ENCODE measurements around the gene RTF2. TPM values are rescaled to one million over a fixed set of nuclear protein-coding genes. Genes with fewer than 3 reads are reported as not detected.

Gene RTF2
- total RNA-seq, 1 donor from 2014 or later, result 42.4 TPM

DNA sequence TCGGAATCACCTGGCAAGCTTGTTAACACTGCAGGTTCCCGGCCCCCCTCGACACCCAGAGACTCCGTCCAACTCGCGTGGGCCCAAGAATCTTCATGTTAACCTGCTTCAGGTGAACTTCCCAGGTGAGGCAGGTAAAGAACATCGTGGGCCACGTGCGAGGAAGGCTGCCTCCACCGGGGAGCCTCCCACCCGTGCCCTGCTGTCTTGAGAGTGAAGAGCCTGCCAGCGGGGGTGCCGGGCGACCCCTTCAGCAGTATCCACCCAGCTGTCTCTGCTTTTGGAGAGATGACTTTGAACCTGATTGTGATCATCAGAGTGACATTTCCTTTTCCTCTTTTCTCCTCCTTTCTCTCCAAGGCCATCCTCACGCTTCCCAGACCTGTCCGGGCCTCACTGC lies 22.9 kb upstream of the RTF2 start:
- Histone ChIP-seq H3K27ac (no peak overlapping the region), H3K36me3 (no peaks in the 10 kb centered on the region), H3K4me1 (no peaks in the 10 kb centered on the region), H3K27me3 (no peaks in the 10 kb centered on the region), H4K20me1 (ENCODE audit: low read depth) (no peaks in the 10 kb centered on the region), H3K9ac (no peak overlapping the region), H3K4me3 (no peak overlapping the region), H2AFZ (replicated peaks) (no peak overlapping the region), H3K9me3 (ENCODE audit: low read depth) (no peaks in the 10 kb centered on the region), H3K79me2 (ENCODE audit: low read depth) (no peaks in the 10 kb centered on the region), H3K4me2 (no peak overlapping the region), H3F3A (ENCODE audit: low read depth) (no peaks in the 10 kb centered on the region)
- no peak overlapping the region for H3K27ac Mint-ChIP-seq
- H3K4me3 Mint-ChIP-seq, result no peak overlapping the region
- no peaks in the 10 kb centered on the region for H3K27me3 Mint-ChIP-seq (ENCODE audit: insufficient read depth, low read depth)
- no peaks in the 10 kb centered on the region for H3K9me3 Mint-ChIP-seq
- TF ChIP-seq, protein P1, sequence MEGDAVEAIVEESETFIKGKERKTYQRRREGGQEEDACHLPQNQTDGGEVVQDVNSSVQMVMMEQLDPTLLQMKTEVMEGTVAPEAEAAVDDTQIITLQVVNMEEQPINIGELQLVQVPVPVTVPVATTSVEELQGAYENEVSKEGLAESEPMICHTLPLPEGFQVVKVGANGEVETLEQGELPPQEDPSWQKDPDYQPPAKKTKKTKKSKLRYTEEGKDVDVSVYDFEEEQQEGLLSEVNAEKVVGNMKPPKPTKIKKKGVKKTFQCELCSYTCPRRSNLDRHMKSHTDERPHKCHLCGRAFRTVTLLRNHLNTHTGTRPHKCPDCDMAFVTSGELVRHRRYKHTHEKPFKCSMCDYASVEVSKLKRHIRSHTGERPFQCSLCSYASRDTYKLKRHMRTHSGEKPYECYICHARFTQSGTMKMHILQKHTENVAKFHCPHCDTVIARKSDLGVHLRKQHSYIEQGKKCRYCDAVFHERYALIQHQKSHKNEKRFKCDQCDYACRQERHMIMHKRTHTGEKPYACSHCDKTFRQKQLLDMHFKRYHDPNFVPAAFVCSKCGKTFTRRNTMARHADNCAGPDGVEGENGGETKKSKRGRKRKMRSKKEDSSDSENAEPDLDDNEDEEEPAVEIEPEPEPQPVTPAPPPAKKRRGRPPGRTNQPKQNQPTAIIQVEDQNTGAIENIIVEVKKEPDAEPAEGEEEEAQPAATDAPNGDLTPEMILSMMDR (IDR thresholded peaks at IDR 0.05), result no peak
- no peak for TF ChIP-seq EZH2 (IDR thresholded peaks at IDR 0.05)
- TF ChIP-seq EZH2phosphoT487 (IDR thresholded peaks at IDR 0.05), result no peak
- no peaks in the 10 kb centered on the region for H3K36me3 Mint-ChIP-seq
- peaks cover 4% of the 10 kb centered on the region for H3K4me1 Mint-ChIP-seq
- DNase-seq (ENCODE audit: low spot score), result no peak

DNA sequence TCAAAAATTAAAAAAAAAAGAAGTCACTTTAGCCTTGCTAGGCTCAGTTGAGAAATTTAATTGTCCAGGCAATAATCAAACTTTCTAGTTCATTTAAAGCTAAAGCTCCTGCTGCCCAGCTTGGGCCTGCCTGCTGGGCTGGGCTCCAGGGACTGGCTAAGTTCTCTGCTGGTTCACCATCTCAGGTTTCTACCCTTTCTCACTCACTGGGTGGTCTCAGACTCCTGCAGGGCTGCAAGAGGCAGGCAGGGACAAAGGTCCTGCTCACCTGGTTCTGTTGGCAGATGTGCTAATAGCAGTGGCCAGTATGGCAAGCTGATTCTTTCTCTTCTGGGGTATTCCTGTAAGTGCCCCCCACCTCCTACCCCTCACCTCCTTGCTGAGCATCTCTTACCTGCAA lies 21.2 kb upstream of the RTF2 start:
- H4K20me1 ChIP-seq (ENCODE audit: low read depth), result no peaks in the 10 kb centered on the region
- TF ChIP-seq EZH2phosphoT487 (IDR thresholded peaks at IDR 0.05) (no peak), EZH2 (IDR thresholded peaks at IDR 0.05) (no peak)
- TF ChIP-seq, protein P1 (IDR thresholded peaks at IDR 0.05), result no peak
- H3K27me3 ChIP-seq, result no peaks in the 10 kb centered on the region
- H3K79me2 ChIP-seq (ENCODE audit: low read depth), result no peaks in the 10 kb centered on the region
- H3K9me3 ChIP-seq (ENCODE audit: low read depth), result no peaks in the 10 kb centered on the region
- Mint-ChIP-seq H3K27ac (no peak overlapping the region), H3K27me3 (ENCODE audit: insufficient read depth, low read depth) (no peaks in the 10 kb centered on the region), H3K4me1 (peaks cover 4% of the 10 kb centered on the region), H3K4me3 (no peak overlapping the region), H3K9me3 (no peaks in the 10 kb centered on the region), H3K36me3 (no peaks in the 10 kb centered on the region)
- no peak overlapping the region for H3K4me3 ChIP-seq
- no peak overlapping the region for H2AFZ ChIP-seq (replicated peaks)
- no peak overlapping the region for H3K4me2 ChIP-seq
- H3K9ac ChIP-seq, result no peak overlapping the region
- no peaks in the 10 kb centered on the region for H3K4me1 ChIP-seq
- H3F3A ChIP-seq (ENCODE audit: low read depth), result no peaks in the 10 kb centered on the region
- no peak overlapping the region for H3K27ac ChIP-seq
- DNase-seq (ENCODE audit: low spot score), result peak; percentile 30
- H3K36me3 ChIP-seq, result no peaks in the 10 kb centered on the region

DNA sequence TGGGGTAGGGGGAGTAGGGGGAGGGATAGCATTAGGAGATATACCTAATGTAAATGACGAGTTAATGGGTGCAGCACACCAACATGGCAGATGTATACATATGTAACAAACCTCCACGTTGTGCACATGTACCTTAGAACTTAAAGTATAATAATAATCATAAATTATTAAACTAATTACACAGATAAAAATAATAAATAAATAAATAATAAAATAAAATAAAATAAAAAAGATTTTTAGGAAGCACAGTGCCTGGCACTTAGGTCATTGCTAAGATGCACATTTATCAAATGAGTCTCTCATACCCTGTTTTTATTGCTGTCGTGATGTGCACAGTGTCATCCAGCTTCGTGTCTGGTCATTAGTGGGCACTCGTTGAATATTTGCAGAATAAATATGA lies 19.0 kb upstream of the RTF2 start:
- no peak overlapping the region for H3K9ac ChIP-seq
- no peaks in the 10 kb centered on the region for H3F3A ChIP-seq (ENCODE audit: low read depth)
- H3K27ac ChIP-seq, result no peak overlapping the region
- H3K4me2 ChIP-seq, result no peak overlapping the region
- no peaks in the 10 kb centered on the region for H3K36me3 Mint-ChIP-seq
- no peak overlapping the region for H2AFZ ChIP-seq (replicated peaks)
- no peak overlapping the region for H3K4me3 Mint-ChIP-seq
- H3K4me1 ChIP-seq, result no peaks in the 10 kb centered on the region
- no peaks in the 10 kb centered on the region for H3K9me3 Mint-ChIP-seq
- H3K27me3 ChIP-seq, result peaks cover 10% of the 10 kb centered on the region
- H3K36me3 ChIP-seq, result no peaks in the 10 kb centered on the region
- H4K20me1 ChIP-seq (ENCODE audit: low read depth), result no peaks in the 10 kb centered on the region
- TF ChIP-seq EZH2phosphoT487 (IDR thresholded peaks at IDR 0.05) (no peak), EZH2 (IDR thresholded peaks at IDR 0.05) (no peak)
- TF ChIP-seq, protein P1 (IDR thresholded peaks at IDR 0.05), result no peak
- no peak overlapping the region for H3K4me3 ChIP-seq
- DNase-seq (ENCODE audit: low spot score), result no peak
- peaks cover 4% of the 10 kb centered on the region for H3K4me1 Mint-ChIP-seq
- no peaks in the 10 kb centered on the region for H3K27me3 Mint-ChIP-seq (ENCODE audit: insufficient read depth, low read depth)
- no peaks in the 10 kb centered on the region for H3K9me3 ChIP-seq (ENCODE audit: low read depth)
- no peak overlapping the region for H3K27ac Mint-ChIP-seq
- no peaks in the 10 kb centered on the region for H3K79me2 ChIP-seq (ENCODE audit: low read depth)
